HG03460 (cell line): Measurements from ENCODE around the gene SECTM1.

Experiments
- ATAC-seq: cut with Tn5 transposase; IDR thresholded peaks from one replicate; pipeline ENCODE4 v1.9.1; 2021; ENCODE audit not compliant: unreplicated experiment

Gene SECTM1

DNA sequence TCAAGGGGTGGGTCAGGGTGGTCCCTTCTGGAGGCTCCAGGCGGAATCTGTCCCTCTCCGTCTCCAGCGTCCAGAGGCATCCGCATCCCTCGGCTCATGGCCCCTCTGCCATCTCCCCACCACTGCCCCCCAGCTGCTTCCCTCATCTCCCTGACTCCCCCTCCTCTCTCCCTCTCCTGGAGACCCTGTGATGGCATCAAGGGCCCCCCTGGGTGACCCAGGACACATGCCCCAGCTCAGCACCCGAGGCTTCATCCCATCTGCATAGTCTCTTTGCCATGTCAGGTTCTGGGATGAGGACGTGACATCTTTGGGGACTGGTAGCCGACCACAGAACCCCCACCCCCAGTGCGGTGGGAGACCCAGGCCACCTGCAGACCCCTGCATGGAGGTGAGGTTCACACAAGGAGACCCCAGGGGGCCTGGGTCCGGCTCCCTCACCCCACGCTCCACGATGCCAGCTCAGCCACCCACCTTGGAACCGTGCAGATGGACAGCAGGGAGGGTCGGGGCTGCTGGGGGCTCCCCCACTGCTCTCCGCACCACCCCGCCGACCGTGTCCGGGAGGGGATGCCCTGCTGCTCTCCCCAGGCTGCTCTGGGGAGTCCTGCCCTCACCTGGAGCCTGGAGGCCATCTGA is 3.8 kb downstream of the SECTM1 start:
- no peak for ATAC-seq

DNA sequence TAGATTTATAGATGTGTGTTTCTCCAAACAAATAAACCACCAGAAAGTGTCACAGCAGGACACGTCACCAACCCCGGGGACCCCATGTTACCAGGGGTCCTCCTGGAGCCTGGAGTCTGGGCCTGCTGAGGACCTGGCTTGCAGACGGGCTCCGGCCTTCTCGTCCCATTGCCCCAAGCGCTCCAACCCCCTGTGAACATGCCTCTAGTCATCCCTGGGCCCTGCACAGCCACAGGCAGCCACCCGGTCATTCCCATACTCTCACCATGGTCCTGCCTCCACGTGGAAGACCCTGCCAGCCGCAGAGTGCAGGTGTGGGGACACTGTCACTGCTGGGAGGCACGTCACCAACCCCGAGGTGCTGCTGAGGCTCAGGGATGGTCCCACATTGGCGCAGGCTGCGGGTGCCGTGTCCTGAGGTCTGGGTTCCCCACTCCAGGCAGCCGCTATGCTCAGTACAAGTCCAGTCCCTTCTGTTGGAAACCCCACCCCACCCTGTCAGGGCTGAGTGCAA is 4.5 kb downstream of the SECTM1 start:
- ATAC-seq, result no peak

DNA sequence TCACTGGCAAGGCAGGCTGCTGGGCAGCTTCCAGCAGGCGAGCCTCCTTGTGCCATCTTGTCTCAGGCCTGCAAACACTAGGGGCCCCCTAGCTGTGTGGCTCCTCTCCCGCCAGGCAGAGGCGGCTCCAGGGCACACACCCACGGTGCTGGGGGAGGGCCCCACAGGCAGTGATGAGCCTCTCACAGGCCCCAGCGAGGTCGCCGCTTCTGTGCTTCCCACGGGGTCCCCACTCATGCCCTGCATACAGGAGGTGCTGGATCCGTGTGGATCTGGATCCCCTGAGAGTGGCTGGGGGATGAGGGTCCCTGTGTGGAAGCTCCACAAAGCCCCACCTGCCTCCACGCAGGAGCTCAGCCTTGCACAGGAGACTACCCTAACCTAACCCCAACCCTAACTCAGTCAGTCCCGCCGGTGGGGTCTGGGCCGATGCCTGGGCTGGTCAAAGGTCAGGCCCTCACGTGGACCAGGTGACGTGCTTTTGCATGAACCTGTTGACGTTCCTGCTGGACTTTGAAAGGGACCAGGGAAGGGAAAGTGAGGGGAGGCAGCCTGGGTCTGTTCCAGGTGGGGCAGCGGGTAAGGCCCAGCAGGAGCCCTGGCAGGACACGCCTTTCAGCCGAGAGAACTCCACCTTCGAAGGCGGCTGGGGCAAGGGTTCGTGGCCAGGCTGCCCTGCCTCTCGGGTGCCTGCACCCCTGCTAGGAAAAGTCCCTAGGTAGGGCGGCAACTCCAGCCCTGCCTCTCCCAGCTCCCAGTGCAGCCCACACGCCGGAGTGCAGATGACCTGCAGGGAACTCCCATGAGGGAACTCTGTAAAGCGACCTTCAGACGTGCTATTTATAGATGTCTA is 5.2 kb downstream of the SECTM1 start:
- ATAC-seq, result no peak

DNA sequence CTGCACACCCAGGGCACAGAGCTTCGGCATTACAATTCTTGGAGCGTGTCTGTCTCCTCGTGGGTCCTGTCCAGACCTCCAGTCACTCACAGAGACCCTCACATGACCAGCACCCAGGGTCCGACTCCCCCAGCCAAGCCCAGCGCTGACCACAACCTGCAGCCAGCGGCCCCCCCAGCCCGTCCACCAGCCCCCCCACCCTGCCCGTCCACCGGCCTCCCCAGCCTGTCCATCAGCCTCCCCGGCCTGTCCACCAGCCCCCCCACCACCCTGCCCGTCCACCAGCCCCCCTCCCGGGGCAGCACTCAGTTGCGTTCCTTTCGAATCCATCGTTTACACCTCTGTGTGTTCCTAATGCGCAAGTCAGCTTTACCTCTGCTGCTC is 5.8 kb downstream of the SECTM1 start:
- no peak for ATAC-seq

DNA sequence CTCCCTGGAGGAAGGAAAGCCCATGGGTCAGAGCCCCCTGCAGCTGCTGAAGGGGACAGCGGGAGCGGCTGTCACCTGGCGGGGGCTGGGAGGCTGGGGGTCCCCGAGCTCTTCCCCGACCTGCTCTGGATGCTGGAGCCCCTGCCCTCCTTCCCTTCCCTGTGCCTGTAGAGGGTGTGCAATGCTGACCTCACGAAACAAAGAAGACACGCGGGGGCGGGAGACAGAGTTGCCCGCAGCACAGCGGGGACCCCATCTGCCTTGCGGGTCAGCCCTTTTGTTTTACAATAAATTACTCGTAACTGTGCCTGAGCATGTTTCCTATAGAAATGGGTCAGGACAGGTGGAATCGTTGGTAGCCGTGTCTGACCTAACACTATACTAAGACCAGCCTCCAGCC is 6.3 kb downstream of the SECTM1 start:
- no peak for ATAC-seq

DNA sequence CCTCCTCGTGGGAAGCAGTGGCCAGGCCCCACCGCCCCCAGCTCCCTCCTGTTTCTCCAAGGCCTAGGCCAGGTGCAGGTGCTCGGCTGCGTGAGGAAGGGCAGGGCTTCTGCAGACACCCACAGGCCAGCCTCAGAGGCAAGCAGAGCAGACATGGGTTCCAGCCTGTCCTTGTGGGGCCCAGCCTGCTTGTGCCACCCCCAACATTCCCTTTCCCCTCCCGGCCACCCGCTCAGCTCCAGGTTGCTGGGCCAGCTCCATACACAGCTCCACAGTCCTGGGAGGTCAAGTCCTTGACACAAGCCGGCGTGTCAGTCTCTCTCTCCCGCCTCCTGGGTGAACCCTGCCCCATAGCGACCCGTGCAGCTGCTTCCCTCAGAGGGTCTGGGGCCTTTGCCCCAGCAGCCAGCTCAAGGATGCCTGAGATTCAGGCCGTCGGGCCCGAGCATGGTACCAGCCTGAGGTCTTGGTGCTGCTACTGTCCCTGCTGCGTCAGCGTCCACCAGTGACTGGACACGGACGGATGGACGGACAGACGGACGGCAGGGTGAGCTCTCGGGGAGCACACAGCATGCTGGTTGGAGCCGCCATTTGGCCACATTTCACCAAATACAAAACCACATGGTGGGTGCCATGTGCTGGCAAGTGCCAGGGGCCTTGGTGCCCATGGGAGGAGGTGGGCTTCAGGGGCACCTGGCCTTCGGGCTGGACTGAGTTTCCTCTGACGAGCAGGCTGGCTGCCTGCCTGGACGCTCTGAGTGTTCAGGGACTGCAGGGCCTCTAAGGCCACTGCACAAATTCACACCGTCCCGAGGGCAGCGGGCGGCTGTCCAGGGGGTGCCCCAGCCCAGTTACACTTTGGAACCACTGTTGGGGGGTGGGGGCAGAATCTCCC is 8.0 kb downstream of the SECTM1 start:
- no peak for ATAC-seq

DNA sequence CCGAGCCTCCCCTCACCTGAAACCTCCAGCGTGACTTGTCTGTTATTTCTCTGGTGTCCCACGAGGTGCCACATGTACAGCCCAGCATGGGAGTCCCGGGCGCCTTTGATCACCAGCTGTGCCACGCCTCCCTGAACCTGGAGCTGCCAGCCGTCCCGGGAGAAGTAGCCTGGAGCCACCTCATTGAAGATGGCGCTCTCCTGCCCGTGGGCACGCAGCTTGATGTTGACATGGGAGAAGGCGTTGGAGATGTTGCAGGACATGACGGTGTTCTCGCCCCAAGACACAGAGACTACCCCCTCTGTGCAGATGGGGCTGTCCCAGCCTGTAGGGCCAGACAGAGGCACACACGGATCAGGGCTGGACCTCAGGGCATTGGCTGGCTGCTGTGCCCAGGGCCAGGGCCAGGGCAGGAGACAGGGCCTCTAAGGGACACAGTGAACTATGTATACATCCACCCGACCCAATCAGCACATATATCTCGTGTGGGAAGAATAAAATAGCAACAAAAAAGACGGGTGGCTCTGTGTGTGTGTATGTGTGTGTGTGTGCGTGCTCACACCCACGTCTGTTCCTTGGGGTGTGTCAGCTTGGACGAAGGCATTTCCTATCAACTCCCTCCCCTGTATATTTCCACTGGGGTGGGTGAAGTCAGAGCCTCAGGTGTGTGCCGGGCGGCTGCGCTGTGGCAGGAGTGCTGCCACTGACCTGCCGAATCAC is 8.8 kb downstream of the SECTM1 start:
- ATAC-seq, result no peak

DNA sequence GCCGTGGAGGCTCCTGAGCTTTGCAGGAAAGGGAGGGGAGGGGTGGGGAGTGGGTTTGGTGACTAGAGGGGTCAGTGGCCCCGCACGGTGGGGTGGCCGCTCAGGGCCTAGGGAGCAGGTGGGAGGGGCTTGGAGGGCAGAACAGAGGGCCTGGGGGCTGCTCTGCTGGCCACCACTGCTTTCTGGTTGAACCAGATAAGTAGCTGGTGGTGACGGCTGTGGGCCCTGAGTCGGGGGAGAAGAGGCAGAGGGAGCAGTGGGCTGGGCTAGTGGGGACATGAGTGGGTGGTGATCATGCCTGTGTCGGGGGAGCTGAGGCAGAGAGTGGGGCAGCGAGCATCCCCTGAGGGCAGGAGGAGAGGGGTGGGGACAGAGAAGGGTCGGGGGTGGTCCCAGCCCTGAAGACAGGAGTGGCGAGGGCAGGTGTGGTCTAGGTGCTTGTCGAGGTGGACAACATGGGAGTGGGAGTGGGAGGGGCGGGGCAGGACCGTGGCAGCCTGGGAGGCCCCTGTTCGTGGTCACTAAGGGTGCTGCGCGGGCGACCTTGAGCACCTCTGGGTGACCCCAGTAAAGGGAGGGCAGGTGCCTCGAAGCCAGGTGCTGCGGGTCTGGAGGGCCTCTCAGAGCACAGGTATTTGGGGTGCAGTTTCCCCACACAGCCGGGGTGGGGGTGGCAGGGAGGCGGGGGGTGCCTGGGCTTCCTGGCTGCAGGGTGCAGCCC is 9.9 kb downstream of the SECTM1 start:
- no peak for ATAC-seq

DNA sequence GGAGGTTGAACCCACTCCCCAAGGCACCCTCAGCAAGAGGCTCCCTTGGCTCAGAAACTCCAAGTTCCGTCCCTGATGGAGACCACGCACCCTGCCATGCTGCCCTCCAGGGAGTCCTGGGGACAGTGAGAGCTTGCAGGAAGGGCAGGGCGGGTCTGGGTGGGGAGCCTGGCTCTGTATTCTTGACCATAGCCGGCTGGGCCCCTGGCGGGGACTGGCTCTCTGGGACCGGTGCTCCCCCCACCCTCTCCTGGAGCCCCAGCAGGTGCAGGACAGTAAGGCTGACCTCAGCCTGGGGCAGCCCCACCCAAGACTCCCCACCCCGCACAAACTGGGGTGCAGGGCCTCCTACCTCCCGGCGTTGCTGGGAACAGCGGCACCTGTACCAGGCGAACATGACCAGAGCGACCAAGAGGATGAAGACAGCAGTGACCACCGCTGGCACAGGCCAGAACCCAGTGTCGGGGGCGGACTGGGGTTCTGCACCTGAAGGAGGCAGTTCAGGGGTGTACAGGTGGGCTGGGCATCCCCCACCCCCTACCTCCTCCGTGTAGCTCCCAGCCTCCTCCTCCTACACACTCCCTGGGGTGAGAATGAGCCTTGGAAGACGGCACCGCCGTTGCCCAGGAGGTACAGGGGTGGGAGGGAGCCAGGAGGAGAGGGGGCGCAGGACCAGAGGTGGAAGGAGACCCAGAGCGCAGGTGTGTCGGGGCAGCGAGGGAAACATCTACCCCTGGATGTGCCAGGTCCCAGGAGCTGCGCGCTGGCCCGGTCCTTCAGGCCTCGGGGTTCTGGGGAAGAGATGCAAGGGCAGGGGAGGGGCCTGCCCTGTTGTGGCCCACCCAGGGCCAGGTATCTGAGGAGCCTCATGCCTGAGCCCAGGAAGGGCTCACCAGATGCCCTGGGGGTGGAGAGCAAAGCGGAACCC is 10.8 kb downstream of the SECTM1 start:
- no peak for ATAC-seq

DNA sequence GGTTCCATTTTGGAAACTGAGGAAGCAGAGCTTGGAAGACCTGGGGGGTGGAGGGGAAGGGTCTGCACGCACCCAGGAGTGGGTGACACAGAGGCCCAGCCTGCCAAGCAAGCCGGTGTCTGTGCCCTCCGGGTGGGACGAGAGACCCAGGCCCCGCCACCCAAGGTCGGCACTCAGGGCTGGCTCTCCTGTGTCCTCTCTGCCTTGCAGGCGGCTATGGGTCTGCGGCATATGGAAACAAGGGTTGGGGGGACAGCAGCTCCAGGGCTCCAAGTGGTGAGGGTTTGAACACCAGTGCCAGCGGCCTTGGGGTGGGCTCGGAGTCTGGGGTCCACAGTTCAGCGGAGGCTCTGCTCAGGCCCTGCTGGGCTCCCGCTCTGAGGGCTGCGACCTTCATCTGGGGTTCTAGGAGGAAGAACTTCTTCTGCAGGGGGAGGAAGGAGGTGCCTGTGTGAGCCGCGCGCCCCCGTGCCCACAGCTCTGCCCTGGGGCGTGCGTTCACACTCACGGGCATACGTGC is 11.6 kb downstream of the SECTM1 start:
- no peak for ATAC-seq

DNA sequence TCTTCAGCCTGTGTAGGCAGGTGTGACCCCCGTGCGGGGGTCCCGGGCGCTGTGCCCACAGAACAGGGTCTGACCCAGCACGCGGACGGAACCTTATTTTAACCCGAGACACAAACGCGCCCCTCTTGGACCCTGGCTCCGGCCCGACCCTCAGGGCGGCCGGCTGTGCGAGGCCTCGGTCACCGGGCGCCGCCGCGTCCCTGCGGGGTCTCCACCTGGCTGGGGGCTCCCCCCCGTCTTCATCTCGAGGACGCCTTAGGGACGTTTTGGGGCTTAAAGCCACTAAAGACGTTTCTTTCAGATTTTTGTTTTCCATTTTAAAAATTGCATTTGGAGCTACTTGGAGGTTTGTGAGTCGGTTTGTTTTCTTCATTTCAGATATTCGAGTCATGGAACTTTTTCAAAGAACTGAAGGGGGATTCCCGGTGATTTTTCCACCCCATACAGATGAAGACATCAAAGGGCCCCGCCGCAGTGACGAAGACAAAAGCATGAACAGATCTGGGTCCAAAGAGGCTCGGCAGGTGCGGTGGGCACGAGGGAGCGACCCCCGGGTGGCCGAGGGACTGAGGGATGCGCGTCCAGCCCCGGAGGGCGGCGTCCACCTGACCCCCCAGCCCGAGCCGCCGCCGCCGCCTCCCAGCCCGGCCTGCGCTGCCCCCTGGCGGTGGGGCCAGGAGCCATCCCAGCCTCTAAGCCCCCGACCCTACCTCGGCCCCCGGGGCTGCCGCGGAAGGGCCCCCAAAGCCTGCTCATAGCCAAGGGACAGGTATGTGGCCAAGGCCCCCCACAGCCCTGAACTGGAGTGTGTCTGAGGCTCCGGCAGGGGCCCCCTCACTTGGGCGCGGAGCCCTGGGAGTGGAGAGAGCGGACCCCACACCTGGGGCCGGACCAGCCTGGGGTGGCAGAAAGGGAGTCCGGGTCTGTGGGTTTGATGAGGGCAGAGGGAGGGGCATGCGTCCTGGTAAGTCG is 12.3 kb downstream of the SECTM1 start:
- no peak for ATAC-seq

DNA sequence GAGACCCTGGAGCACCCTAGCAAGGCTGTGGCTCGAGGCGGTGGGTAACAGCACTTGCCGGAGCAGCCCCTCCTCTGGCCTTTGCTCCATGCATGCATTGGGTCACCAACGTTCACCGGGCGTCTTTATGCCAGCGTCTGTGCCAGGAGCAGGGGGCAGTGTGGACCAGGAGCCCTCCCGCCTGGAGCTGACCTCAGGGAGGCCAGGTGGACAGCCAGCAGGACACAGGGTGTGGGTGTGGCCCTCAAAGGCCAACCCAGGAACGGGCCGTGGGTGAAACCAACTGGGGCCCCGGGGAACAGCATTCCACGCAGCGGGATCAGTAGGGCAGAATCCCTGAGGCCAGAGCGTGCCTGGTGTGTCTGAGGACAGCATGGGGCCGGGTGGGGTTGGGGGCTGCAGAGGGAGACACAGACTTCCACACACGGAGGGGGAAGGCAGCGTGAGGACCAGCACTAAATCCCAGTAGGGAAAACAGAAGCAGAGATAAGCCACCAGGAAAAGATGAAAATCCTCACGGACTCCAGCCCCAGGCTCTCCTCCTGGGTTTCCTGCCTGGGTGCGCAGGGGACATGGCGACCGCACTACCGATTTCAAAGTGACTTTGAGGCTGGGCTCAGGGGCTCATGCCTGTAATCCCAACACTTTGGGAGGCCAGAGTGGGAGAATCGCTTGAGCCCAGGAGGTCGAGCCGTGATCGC is 13.3 kb downstream of the SECTM1 start:
- ATAC-seq, result no peak

DNA sequence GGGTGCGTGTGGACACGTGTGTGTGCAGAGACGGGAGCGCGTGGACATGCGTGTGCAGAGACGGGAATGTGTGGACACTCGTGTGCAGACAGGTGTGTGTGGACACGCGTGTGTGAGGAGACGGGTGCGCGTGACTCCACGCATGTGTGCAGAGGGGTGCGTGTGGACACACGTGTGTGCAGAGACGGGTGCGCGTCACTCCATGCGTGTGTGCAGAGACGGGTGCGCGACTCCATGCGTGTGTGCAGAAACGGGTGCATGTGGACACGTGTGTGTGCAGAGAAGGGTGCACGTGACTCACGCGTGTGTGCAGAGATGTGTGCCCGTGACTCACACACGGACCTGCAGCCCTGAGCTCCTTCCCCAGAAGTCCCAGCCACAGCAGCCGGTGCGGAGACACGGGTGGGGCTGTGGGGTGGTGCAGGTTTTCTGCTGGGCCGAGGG is 13.9 kb downstream of the SECTM1 start:
- no peak for ATAC-seq

DNA sequence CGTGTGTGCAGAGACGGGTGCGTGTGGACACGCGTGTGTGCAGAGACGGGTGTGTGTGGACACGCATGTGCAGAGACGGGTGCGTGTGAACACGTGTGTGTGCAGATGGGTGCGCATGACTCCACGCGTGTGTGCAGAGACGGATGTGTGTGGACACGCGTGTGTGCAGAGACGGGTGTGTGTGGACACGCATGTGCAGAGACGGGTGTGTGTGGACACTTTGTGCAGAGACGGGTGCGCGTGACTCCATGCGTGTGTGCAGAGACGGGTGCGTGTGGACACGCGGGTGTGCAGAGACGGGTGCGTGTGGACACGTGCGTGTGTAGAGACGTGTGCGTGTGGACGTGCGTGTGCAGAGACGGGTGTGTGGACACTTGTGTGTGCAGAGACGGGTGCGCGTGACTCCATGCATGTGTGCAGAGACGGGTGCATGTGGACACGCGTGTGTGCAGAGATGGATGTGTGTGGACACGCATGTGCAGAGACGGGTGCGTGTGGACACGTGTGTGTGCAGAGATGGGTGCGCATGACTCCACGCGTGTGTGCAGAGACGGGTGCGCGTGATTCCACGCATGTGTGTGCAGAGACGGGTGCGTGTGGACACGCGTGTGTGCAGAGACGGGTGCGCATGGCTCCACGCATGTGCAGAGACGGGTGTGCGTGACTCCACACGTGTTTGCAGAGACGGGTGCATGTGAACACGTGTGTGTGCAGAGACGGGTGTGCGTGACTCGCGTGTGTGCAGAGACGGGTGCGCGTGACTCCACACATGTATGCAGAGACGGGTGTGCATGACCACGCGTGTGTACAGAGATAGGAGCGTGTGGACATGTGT is 14.6 kb downstream of the SECTM1 start:
- no peak for ATAC-seq

DNA sequence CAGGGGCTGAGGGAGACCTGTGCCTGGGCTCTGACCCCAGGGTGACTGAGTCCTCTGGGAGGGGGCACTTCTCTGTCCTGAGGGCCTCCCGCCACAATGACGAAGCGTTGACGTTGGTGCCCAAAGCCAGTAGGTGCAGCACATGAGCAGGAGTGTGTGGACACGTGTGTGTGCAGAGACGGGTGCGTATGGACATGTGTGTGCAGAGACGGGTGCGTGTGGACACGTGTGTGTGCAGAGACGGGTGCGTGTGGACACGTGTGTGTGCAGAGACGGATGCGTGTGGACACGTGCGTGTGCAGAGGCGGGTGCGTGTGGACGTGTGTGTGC is 15.4 kb downstream of the SECTM1 start:
- ATAC-seq, result no peak
